ENCODE measurements around the gene SPTB.

The SPTB gene

DNA sequence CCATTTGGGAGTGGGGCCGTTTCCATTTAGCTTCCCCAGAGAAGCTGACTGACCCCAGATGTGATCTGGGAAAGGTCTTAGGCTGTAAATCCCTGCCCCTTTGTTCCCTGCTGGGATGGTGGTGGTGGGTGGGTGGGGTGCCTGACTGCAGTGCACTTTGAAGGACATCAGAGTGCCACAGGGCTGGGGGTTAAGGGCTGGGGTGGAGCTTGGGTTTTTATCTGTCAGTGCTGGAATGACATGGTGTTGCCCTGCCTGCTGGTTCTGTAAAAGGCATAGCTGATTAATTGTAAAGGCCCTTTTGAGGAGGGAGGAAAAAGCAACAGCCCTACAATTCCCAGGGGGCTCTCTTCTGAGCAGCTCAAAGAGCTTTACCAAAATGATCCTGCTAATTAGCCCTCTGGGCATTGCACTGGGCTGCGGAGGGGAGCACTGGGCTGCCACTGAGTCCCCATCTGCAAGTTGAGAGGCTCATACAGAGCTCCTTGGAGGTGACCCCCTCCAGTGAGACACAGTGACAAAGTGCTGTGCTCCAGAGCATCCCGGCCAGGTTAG is 154.4 kb downstream of the SPTB start:
- TF ChIP-seq, protein P1, sequence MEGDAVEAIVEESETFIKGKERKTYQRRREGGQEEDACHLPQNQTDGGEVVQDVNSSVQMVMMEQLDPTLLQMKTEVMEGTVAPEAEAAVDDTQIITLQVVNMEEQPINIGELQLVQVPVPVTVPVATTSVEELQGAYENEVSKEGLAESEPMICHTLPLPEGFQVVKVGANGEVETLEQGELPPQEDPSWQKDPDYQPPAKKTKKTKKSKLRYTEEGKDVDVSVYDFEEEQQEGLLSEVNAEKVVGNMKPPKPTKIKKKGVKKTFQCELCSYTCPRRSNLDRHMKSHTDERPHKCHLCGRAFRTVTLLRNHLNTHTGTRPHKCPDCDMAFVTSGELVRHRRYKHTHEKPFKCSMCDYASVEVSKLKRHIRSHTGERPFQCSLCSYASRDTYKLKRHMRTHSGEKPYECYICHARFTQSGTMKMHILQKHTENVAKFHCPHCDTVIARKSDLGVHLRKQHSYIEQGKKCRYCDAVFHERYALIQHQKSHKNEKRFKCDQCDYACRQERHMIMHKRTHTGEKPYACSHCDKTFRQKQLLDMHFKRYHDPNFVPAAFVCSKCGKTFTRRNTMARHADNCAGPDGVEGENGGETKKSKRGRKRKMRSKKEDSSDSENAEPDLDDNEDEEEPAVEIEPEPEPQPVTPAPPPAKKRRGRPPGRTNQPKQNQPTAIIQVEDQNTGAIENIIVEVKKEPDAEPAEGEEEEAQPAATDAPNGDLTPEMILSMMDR (IDR thresholded peaks at IDR 0.05; ENCODE audit: insufficient read depth, low read length, poor library complexity, severe bottlenecking): no peak
- no peak for TF ChIP-seq EZH2phosphoT487 (conservative IDR thresholded peaks at IDR 0.05; ENCODE audit: low read length)
- Histone ChIP-seq H3K4me3 (ENCODE audit: insufficient read depth, low read length, poor library complexity, severe bottlenecking) (no peak overlapping the region), H3K79me2 (ENCODE audit: insufficient read depth, low read length) (no peaks in the 10 kb centered on the region), H4K20me1 (ENCODE audit: low read depth, low read length) (no peaks in the 10 kb centered on the region), H3K9ac (ENCODE audit: low read length) (no peak overlapping the region), H3F3A (ENCODE audit: insufficient read depth) (no peaks in the 10 kb centered on the region), H3K36me3 (ENCODE audit: low read length) (no peaks in the 10 kb centered on the region), H3K4me2 (ENCODE audit: low read depth, low read length, poor library complexity, severe bottlenecking) (no peak overlapping the region), H3K9me2 (replicated peaks; ENCODE audit: insufficient read depth, low read length) (no peaks in the 10 kb centered on the region), H2AFZ (ENCODE audit: low read depth, low read length, severe bottlenecking) (no peak overlapping the region), H3K9me3 (ENCODE audit: insufficient read depth, low read length) (no peaks in the 10 kb centered on the region), H3K27ac (ENCODE audit: low read depth, low read length) (no peak overlapping the region), H3K27me3 (ENCODE audit: low read length) (no peaks in the 10 kb centered on the region)

DNA sequence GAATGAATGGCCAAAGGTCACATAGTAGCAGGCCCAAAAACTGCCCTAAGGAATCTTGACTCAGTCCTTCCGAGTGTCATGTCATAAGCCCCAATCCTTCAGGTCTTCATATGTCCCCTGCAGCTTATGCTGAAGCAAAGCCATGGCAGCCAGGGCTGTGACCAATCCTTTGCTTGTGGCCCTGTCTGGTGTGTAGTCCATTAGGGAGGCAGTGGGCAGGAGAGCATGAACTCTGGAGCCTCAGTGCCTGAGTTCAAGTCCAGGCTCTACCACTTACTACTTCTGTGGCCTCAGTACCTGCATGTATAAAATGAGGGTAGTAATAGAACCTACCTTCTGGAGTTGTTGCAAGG is 155.2 kb downstream of the SPTB start:
- Histone ChIP-seq H3K27ac (ENCODE audit: low read depth, low read length) (no peak overlapping the region), H3K4me3 (ENCODE audit: insufficient read depth, low read length, poor library complexity, severe bottlenecking) (no peak overlapping the region), H3K79me2 (ENCODE audit: insufficient read depth, low read length) (no peaks in the 10 kb centered on the region)

DNA sequence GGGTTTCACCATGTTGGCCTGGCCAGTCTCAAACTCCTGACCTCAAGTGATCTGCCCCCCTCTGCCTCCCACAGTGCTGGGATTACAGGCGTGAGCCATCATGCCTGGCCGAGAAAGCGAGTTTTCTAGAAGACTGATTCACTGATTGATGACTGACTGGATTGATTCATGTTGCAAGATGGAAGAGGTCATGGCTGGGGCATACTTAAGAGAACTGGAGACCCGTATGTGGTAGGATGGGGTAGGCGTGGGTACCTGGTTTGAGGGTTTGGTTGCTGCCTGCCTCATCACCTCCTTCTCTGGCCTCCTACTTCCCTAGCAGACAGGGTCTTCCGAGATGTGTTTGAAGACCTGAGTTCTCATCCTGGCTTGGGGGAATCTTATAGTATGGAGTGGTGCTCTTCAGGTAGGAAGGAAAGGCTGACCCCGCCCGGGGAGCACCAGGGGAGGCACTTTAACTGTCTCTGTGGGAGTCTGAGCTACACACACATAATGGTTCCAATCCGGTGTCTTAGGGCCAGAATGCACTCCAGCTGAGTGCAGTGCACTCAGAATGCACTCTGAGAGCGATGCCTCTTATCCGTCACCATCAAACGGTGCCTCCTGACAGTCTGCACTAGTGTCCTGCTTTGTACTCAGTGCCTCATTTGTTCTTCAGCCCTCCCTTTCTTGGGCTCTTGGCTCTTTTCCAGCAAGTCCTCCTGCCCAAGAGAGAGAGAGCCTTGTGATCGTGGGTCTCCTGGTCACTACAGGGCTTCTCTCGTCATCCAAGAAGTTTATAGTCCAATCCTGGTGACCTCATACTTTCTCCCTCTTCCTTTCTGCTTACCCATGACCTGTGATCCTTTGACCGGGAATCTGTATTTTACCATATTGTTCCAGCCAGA is 155.8 kb downstream of the SPTB start:
- Histone ChIP-seq H3K9me2 (replicated peaks; ENCODE audit: insufficient read depth, low read length) (no peaks in the 10 kb centered on the region), H2AFZ (ENCODE audit: low read depth, low read length, severe bottlenecking) (no peak overlapping the region), H3K27me3 (ENCODE audit: low read length) (no peaks in the 10 kb centered on the region), H3K27ac (ENCODE audit: low read depth, low read length) (no peak overlapping the region), H3K9me3 (ENCODE audit: insufficient read depth, low read length) (no peaks in the 10 kb centered on the region), H3K79me2 (ENCODE audit: insufficient read depth, low read length) (no peaks in the 10 kb centered on the region), H3F3A (ENCODE audit: insufficient read depth) (no peaks in the 10 kb centered on the region), H3K36me3 (ENCODE audit: low read length) (no peaks in the 10 kb centered on the region), H3K9ac (ENCODE audit: low read length) (no peak overlapping the region), H3K4me3 (ENCODE audit: insufficient read depth, low read length, poor library complexity, severe bottlenecking) (no peak overlapping the region), H4K20me1 (ENCODE audit: low read depth, low read length) (no peaks in the 10 kb centered on the region), H3K4me2 (ENCODE audit: low read depth, low read length, poor library complexity, severe bottlenecking) (no peak overlapping the region)
- no peak for TF ChIP-seq EZH2phosphoT487 (conservative IDR thresholded peaks at IDR 0.05; ENCODE audit: low read length)
- TF ChIP-seq, protein P1 (IDR thresholded peaks at IDR 0.05; ENCODE audit: insufficient read depth, low read length, poor library complexity, severe bottlenecking): no peak

More for the DNA sequence above, 155.2 kb downstream of the SPTB start:
- H3K9me3 ChIP-seq (ENCODE audit: insufficient read depth, low read length): no peaks in the 10 kb centered on the region
- no peaks in the 10 kb centered on the region for H3K36me3 ChIP-seq (ENCODE audit: low read length)
- no peaks in the 10 kb centered on the region for H3K27me3 ChIP-seq (ENCODE audit: low read length)
- H3K9me2 ChIP-seq (replicated peaks; ENCODE audit: insufficient read depth, low read length): no peaks in the 10 kb centered on the region
- H3F3A ChIP-seq (ENCODE audit: insufficient read depth): no peaks in the 10 kb centered on the region
- H3K9ac ChIP-seq (ENCODE audit: low read length): no peak overlapping the region
- no peak overlapping the region for H2AFZ ChIP-seq (ENCODE audit: low read depth, low read length, severe bottlenecking)
- H3K4me2 ChIP-seq (ENCODE audit: low read depth, low read length, poor library complexity, severe bottlenecking): no peak overlapping the region
- no peaks in the 10 kb centered on the region for H4K20me1 ChIP-seq (ENCODE audit: low read depth, low read length)
- no peak for TF ChIP-seq EZH2phosphoT487 (conservative IDR thresholded peaks at IDR 0.05; ENCODE audit: low read length)
- TF ChIP-seq, protein P1 (IDR thresholded peaks at IDR 0.05; ENCODE audit: insufficient read depth, low read length, poor library complexity, severe bottlenecking): no peak

All from SU-DHL-6 (cell line).